ENCODE data around the gene STK33.

Gene STK33

DNA sequence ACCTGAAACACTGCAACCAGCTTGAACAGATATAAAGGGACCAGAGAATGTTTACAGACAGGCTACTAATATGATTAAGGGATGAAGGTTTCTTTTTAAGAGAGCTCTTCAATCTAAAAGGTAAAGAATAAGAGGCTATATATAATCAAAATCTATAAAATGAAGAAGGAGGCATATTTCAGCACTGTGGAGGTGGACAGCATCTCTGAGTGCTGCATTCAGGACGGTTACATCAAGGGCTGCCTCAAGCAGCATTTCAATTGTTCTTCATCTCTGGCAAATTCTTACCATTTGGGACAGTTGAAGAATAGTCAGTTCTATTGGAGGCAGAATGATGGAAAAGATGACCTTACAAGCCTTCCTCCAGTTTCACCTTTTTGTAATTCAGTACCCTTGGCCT, 190.7 kb downstream of the STK33 start:
- no peak for DNase-seq

- no peak for DNase-seq
Observed at GRCh38 chr11:8392886-8393285, 201.1 kb downstream of the STK33 start.

GRCh38 chr11:8392166-8392565, 201.9 kb downstream of the STK33 start:
- DNase-seq = no peak

DNA sequence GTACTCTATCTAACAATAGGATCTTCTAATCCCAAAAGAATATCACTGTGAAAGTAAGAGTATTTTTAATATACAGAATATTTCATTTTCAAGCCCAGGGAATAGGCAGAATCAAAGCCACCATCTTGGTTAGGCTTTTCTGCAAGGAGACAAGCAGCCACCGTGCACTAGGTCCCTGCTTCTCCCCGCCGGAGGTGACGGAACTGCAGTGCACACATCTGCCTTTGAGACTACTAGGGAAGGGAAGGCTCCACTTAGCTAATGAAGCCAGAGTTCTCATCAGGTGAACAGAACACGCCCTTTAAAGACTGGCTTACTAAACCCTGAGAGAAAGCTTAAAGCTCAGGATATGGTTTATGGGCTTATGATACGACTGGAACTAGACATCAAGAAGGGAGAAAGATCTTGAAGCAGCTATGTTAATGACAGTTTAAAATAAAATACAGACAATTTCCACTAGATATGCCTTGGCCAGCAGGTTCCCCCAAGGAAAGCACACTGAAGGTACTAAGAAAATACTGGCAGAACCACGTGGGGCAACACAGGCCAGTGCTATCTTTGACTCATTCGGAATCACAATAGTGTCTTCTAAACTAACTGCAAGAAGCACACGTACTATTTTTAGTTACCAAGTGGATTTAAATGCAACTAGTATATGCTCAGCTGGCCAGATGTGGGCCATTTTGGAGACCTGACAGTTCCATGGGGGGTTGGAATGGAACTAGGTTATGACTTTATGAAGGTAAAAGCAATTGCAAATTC, 203.0 kb downstream of the STK33 start:
- no peak for DNase-seq

- no peak for DNase-seq
Observed at GRCh38 chr11:8389029-8389996, 204.7 kb downstream of the STK33 start.

DNA sequence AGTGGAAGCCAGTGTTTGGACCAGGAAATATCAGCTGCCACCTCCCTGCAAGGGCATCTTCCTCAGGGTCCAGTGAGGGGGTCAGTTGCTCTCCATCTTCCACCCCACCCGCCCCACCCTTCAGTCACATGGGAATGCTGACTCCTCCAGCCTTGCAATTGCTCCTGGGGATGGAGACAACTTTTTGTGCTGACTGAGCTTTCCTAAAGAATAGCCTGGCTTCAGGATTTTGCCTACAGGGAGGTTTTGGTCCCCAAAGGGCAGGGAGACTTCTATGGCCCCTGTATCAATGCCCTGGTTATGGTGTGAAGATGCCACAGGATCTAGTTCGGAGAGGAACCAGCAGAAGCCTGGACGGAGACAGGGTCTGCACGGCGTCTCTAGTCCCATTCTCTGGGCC, 206.3 kb downstream of the STK33 start:
- no peak for DNase-seq

GRCh38 chr11:8387141-8387540, 206.9 kb downstream of the STK33 start:
- no peak for DNase-seq

- no peak for DNase-seq
Observed at GRCh38 chr11:8386134-8386864, 207.7 kb downstream of the STK33 start.

DNA sequence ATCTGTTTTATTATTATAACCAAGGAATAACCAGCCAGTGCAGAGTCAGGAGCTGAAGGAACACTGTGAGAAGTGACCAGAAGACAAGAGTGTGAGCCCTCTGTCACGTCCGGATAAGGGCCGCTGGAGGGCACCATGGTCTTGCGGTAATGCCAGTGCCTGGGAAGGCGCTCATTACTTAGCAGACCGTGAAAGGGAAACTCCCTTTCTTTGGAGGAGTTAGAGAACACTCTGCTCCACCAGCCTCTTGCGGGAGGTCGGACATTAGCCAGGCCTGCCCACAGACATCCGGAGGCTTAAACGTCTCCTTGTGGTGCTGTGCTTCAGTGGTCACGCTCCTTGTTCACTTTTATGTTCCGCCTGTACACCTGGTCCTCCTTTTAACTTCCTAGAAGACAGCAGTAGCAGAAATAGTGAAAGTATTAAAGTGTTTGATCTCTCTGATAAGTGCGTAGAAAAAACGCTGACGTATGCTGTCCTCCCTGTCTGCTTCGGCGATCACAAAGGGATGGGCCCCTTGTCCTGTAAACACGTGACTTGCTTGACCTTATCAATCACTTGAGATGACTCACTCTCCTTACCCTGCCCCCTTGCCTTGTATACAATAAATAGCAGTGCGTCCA, 209.7 kb downstream of the STK33 start:
- DNase-seq = no peak

DNA sequence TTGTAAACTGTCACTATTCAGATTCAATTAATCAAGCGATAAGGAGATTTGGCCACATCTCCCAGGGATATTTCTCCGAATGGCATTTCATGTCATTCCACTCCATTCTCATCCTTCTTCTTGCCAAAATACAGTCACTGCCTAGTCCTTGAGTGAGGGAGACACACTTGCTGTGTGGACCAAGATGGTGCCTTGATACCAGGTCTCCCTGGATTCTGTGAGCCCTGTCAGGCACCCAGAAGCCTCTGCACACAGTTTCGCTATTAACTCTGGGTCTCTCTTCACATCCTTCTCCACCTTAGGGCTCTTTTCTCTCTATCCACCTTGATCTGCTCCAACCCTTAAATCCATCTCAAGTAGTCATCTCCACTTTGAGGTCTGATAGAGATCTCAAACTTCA, 210.4 kb downstream of the STK33 start:
- no peak for DNase-seq

GRCh38 chr11:8383227-8383626, 210.8 kb downstream of the STK33 start:
- DNase-seq = no peak

DNA sequence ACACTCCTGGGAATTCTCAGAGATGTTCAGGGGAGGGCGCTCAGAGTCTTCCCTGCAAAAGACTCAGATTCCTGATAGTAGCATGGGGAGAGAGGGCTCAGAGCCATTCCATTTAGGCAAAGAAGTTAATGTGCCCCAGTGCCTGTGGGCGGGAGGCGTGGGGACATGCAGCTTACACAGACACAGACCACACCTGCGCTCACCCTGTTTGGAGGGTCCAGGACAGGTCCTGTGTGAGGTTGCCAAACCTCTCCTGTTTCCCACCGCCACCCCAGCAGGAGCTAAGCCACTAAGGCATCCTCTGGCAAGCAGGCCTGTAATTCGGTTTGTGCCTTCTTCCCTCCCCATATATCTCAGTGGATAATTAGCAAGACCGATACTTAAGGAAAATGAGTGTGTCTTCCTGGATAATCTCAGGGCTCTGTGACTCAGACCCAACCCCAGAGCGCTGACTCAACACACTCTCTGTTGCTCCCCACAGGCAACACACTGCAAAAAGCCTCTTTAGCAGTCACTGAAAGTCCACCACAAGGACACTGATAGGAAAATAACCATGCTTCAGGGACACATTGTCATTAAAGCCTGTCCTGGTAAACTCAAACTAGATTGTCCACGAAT, 211.5 kb downstream of the STK33 start:
- no peak for DNase-seq

- no peak for DNase-seq
Observed at GRCh38 chr11:8381871-8382396, 212.1 kb downstream of the STK33 start.

DNA sequence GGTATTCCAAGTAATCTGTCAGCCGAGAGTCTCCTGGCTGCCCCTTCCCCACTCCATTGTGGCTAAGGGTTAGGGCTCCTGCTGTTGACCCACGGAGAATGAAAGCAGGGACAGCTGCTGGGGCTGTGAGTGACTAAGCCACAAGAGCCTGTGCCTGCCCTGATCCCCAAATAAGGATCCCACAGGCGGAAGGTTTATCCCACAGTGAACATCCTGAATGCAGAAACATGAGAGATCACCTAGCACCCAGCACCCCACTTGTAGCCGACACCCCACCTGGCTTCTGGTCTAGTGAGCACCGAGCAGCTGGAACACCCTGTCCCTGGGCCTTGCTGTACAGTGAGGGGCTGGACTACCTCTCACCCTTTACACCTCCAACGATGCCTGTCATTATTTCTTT, 212.7 kb downstream of the STK33 start:
- no peak for DNase-seq

DNA sequence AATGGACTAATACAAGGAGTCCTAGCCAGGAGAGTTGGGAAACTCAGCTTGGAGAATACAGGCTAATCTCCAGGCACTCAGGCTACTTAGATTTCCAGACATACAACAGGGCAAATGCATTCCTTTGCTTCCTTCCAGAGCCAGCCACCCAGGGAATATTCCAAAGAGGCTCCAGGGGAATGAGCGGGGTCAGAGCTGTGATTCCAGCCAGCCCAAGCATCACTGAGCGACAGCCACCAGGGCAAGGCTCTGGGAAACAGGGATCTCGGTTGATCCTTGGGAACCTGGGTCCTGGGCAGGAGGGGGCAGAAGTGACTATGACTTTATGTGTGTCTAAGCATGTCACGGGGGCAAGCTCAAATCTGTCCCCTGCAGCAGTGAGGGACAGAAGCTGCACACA, 218.1 kb downstream of the STK33 start:
- no peak for DNase-seq

- no peak for DNase-seq
Observed at GRCh38 chr11:8375460-8375859, 218.6 kb downstream of the STK33 start.

GRCh38 chr11:8374716-8375115, 219.3 kb downstream of the STK33 start:
- DNase-seq = no peak

- no peak for DNase-seq
Observed at GRCh38 chr11:8373519-8374432, 220.3 kb downstream of the STK33 start.

GRCh38 chr11:8372641-8373381, 221.2 kb downstream of the STK33 start:
- no peak for DNase-seq

DNA sequence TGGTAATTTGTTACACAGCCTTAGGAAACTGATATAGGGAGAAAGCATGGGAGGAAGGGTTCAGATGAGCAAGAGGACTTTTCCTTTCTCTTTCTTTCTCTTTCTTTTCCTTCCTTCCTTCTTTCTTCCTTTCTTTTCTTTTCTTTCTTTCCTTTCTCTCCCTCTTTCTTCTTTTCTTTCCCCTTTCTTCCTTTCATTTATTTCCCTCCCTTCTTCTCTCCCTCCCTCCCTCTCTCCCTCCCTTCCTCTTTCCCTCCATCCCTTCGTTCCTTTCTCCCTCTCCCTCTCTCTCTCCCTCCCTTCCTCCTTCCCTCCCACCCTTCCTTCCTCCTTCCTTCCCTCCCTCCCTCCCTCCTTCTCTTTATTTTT, 222.5 kb downstream of the STK33 start:
- DNase-seq = no peak
